GM19438 (cell line): ENCODE measurements around the gene KRT3.

Source experiments
- ATAC-seq: cut with Tn5 transposase; IDR thresholded peaks from one replicate; pipeline ENCODE4 v1.9.1; 2021; ENCODE audit warnings: low read depth; ENCODE audit not compliant: unreplicated experiment

The KRT3 gene

DNA sequence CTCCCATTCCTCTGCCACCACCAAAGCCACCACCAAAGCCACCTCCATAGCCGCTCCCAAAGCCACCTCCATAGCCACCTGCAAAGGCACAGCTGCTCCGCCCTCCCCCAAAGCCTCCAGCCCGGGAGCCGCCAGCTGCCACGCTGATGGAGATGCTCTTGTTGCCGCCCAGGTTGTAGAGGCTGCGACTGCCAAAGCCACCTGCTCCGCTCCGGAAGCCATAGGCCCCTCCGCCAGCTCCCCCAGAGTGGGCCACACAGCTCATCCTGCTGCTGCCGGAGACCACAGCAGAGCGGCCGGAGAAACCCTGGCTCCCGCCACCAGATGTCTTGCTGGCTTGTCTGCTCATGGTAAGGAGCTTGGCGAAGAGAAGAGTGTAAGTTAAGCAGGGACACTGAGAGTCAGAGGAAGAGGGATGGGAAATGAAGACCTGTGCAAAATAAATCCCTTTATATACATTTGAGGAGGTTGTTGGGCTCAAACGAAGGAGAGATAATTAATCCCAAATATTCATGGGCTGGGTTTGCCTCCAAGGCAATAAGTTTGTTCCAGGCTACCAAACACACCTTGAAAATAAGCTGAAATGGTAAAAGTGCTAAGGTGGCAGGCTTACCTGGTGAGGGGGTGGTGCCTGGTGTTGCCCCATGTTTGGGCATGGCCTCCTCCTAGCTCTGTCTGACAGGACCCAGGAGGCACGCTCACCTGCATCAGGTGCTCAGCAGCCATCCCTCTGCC, at the start of gene KRT3:
Gene KRT3, minus strand, starts transcription at position 424 of the 735 bp plus-strand sequence. Its CDS starts 75 bp downstream, at position 349.
- ATAC-seq, result no peak

DNA sequence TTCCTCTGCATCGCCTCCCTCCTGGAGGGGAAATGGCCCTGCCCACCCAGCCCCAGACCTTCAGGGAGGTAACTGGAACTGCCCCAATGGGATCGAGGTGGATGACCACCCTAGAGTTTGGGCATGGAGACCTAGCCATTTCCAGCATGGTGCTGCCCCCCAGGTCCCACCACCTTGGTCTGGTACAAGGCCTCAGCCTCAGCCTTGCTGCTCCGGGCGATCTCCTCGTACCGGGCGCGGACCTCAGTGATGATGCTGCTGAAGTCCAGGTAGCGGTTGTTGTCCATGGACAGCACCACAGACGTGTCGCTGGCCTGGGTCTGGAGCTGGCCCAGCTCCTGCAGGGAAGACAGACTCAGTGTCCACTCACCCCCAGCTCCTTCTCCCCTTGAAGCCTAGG, 48.5 kb upstream of the KRT3 start:
- no peak for ATAC-seq

GRCh38 chr12:52839436-52840105, 43.7 kb upstream of the KRT3 start:
- ATAC-seq, result no peak

- no peak for ATAC-seq
These were observed 42.9 kb upstream of the KRT3 start for GRCh38 chr12:52838609-52839435.

GRCh38 chr12:52837781-52838608, 42.1 kb upstream of the KRT3 start:
- ATAC-seq, result no peak

DNA sequence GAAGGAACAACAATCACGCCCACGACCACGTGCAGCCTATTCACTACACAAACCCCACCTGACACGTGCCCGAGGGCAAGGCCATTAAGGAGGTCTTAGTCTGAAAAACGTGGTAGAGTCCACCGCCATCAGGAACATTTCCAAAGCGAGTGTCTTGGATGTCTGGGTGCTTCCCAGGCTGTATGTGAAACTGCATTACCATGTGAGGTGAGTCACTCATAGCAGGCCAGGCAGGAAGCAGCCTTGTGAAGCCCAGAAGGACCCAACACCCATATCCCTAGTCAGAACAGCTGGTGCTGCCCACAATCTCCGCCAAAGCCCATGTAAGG, 41.5 kb upstream of the KRT3 start:
- ATAC-seq, result no peak

- ATAC-seq, result no peak
These were observed 40.8 kb upstream of the KRT3 start for GRCh38 chr12:52836491-52837412.

DNA sequence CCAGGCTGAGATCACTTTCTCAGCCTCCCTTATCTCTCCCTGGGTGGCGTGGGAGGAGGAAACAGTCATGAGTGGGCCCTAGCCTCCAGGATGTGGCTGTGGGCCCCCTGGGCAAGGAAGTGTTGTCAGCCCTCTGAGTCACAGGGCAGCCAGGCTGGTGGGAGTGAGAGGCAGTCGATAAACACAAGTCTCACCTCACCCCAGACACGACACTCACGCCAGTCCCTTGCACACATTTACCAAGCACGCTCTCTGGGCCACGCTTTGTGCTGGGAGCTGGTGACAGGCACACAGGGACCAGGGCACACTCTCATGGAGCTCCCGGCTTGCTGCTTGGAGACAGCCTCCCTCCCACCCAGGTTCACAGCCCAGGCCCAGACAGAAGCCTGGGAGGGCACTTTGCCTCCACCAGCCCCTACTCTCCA, 40.1 kb upstream of the KRT3 start:
- ATAC-seq, result no peak

DNA sequence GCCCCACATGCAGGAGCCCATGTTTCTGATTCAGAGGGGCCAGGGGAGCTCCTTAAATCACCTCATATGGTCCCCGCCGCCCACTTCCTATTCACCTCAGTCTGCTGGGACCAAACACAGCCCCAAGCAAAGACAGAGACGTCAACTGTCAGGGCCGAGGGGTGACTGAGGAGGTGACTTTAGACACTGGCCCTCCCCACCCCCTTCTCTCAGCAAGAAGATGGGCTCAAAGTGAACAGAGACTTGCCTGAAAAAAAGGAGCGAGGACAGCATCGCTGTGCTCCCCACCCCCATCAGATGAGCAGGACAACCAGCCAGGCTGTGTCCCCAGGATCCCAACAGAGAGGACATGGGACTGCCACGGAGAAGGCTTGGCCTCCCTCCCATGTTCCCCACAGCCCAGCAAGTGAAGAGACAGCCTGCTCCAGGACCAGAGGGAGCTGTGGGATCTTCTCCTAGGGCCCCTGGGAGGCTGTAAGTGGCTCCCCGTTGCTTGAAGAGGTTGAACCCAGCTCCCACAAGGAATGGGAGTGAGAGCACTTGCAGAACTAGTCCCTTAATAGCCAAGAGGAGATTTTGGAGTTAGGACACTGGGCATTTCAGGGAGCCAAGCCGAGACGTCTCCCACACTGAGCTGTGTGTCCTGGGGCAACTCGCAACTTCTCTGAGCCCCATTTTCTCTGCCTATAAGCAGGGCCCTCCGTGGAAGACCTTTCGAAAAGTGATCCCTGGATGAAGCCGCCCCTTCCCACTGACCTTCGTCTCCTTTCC, 39.5 kb upstream of the KRT3 start:
- no peak for ATAC-seq

DNA sequence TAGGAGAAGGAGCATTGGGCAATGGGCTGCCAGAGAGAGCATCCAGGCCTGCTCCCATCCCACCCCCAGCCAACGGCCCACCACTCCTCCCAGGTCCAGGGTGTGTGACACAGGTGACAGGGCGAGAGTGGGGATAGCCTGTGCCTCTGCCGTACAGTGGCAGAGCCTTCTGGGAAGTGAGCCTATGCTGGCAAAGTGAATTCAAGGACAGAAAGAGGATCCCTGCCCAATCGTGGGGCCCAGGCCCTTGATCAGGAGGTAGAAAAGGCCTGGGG, 38.7 kb upstream of the KRT3 start:
- no peak for ATAC-seq

GRCh38 chr12:52833922-52834726, 38.2 kb upstream of the KRT3 start, which contains the start of gene KRT79:
Gene KRT79 (minus strand): TSS chr12:52834311. CDS start chr12:52834260, 51 bp downstream.
- no peak for ATAC-seq

DNA sequence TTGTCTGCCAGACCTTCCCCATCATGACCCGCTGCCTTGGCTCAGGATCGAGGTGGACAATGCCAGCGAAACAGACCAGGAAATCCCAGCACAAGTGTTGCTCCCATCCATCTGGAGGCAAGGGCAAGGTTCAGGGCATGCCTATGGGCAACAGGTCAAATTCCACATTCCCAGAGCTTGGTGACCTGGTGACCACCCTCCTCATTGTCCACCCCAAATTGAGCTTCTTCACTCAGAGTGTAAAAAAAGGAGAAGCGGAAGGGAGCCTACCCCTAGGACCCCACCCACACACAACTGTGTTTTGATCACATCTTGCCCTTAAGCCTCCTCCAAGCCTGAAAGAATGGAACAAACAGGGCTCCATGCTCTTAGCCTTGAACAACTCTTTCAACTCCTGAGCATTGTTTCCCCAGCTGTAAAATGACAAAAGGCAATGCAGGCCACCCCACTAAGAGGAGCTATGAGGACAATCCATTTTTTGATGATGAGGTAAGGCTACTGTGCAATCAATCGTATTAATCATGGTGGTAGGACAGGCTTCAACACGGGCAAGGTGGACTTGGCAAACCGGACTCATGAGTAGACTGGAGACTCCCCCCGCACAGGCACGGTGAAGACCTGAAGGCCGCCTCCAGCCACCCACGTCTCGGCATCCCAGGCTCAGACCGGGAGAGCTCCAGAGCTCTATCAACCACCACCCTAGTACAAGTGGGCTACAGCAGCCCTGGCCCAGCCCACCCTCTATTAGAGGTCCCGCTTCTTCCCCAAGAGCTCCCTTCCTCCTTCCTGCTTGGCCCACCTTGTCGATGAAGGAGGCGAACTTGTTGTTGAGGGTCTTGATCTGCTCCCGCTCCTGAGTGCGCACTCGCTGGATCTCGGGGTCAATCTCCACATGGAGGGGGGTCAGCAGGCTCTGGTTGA, 37.3 kb upstream of the KRT3 start:
- no peak for ATAC-seq

DNA sequence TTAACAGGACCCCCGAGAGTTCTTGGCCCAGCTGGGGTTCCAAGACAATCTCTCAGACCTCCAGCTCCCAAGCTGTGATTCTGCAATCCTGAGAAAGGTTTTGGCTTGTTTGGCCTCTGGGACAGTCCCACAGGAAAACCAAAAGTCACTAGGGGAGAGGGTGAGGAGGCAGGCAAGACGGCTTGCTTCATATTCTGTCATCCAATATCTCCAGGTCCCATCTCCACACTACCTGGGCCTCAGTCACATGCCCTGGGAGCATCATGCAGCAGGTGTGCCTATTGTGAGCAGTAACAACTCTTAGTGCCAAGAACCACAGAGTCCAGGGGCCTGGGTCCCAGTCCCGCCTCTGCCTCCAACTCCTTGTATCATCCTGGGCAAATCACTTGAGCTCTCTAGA, 36.5 kb upstream of the KRT3 start:
- no peak for ATAC-seq

DNA sequence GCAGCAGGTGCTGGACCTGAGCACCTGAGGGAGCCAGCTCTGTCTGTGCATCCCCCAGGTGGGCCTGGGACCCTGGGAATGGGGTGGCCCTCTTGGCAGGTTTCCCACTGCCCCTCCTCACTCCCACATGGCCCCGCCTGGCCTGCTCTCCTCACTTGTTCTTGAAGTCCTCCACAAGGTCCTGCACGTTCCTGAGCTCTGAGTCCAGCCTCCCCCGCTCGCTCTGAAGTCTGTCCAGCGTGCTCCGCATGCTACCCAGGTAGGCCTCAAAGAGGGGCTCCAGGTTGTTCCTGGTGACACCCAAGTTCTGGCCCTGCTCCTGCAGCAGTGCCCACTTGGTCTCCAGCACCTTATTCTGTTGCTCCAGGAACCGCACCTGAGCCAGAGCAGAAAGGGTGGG, 35.3 kb upstream of the KRT3 start:
- no peak for ATAC-seq

GRCh38 chr12:52829986-52830770, 34.3 kb upstream of the KRT3 start:
- no peak for ATAC-seq

DNA sequence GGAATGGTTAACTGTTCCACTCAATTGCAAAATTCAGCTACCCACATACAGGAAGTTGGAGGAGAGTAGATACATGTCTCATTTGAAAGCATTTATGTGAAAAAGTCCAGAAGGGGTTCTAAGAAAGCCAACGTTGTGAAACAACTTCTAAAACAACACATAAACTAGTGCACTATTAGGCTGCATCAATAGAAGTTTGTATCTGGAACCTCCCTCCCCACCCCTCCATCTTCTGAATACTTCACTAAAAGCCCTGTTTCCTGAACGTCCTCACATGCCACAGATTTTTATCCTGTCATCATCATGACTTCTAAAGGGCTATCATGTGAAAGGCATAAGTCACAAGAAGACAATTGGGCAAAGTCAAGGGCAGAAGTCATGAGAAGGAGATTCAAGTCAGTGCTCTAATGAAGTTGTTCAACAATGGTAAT, 32.7 kb upstream of the KRT3 start:
- no peak for ATAC-seq
